NCI-H2171 treated with DMSO at 0.1 percent for 48 hours (cell line): Measurements from ENCODE around the gene PLOD3.
A peak's percentile ranks its signal among the peaks of the same experiment; 100 is the strongest.

ENCODE experiments used
- DNase-seq: peaks from one replicate; lab custom pipeline; 2025; lab: John Stamatoyannopoulos, UW

Gene PLOD3

DNA sequence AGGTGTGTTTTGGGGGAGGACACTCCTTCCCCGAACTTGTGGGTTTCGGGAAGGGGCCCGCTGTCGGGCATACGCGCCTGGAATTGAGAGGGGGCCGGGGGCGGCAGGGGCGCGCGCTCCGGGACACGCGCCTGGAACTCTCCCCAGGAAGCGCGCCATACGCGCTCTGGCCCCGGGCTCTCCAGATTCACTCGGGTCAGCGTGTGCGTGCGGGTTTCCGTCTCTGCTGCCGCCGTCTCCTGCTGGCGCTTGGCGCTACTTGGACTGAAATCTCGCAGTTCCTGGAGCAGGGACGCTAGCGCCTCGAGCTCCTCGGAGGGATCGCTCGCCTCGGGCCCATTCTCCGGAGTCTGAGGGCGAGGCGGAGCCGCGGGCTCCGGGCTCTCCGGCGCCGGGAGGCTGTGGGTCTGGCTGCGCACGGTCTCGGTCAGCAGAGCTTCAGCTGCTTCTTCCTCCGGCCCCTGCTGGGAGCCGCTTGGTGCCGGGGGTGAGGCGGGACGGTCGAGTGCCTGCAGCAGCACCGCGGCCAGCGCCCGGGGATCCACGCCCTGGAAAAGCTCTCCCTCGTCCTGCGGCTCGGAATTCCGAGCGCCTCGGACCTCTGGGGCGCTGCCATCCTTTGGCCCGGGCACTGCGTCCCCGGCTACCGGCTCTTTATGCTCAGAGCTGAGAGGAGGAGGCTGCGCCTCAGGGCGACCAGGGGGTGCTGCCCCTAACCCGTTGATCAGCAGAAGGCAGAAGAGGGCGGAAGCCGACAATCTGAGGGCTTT is 53.1 kb downstream of the PLOD3 start:
- DNase-seq, result peak; percentile 14

DNA sequence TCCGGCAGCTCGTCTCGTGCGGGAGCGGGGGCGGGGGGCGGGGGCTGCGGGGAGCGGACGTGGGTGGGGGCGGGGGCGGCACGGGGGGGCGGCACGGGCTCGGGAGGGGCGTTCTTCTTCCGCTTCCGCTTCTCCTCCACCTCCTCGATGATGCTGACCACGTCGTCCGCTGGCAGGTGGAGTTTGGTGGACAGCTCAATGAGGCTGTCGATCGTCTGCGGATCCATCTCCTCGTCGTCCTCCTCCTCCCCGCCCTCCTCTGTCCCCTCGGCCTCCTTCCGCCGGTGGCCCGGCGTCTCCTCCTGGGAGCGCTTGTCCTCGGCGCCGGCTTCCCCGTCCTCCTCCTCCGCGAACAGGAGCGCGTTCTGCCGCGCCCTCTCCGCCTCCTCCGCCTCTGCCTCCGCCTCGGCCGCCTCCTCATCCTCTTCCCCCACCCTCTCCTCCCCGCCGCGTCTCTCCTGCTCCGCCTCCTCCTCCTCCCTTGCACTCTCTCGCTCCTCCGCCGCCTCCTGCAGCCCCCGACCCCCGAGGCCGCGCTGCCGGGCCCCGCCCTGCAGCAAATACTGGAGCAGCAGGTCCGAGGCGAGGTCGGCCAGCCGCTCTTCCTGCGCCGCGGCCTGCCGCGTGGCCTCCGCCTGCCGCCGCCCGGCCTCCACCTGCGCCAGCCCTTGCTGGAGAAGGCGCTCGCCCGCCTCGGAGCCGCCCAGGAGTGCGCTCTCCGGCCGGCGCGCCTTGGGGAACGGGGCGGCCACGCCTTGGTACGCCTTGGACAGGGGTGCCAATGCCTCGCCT is 53.9 kb downstream of the PLOD3 start:
- DNase-seq, result peak; percentile 60

DNA sequence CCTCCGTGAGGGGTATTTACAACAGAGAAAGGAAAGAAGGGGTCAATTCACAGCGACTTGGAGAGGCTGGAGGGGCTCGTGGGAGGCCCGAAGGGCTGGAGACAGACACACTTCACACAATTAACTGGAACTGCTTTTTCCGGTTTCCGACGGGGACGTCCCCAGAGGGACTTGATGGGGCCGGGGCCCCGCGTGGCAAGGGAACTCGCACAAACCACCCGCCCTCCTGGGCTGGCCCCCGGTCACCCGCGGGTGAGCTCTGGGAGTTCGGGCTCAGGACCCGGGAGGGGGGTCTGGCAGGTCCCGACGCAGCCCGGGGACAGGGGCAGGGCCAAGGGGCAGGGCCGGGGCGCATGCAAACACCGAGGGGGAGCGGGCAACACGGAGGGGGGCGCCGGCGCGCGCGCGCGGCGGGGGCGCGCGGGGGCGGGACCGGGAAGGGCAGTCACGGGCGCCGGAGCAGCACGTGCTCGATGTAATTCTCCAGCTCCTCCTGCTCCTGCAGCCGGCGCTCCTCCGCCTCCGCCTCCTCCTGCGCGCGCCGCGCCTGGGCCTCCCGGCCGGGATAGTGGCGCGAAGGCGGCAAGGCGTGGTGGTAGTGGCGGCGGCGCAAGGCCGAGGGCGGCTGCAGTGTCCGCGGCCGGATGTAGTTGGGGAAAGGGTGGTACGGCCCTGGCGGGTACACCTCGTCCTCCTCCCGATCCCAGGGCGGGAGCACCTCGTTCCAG is 54.7 kb downstream of the PLOD3 start:
- DNase-seq, result peak; percentile 66

DNA sequence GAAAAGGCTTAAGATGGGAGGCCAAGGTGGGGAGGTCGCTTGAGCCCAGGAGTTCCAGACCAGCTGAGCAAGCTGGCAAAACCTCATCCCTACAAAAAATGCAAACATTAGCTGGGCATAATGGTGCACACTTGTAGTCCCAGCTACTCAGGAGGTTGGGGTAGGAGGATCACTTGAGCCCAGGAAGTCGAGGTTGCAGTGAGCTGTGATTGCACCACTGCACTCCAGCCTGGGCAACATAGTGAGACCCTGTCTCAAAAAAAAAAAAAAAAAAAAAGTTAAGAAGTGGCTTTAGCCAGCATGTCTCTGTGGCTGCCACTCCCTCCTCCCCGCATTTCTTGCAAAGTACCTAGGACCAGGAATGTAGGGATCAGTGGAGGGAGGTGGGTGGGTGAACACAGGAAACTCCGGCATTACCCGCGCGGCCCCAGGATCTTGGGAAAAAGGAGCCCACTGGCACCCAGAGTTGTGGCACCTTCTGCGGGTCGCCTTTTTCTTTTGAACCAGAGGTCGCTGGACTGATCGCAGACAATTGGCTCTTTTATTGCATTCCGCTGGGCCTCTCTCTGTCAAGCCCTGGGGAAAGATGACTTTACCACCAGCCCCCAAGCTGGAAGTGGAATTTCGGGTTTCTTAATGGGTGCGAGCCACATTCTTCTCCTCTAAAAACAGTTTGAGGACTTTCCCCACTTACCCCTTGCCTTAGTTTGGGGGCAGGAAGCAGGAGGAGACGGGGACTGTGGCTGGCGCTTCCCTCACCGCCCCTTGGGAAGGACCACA is 55.5 kb downstream of the PLOD3 start:
- DNase-seq, result no peak

DNA sequence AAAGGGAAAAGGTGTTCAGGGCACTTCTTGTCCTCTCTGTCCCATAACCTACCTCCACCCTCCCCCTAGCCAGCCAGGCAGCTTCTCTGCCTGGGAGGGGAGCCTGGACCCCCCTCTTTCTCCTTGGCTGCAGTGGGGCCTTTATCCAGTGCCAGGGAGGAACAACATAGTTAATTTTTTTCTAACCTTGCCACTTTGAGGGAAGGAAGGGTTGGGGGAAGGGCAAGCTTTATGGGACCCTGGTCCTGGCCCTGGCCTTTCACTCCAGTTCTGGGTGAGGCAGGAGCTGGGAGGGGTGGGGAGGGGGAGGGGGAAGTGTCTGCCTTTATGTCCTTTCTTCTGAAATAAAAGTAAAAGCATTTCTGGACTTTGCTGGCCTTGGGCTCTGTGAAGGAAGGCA is 56.5 kb downstream of the PLOD3 start:
- no peak for DNase-seq

DNA sequence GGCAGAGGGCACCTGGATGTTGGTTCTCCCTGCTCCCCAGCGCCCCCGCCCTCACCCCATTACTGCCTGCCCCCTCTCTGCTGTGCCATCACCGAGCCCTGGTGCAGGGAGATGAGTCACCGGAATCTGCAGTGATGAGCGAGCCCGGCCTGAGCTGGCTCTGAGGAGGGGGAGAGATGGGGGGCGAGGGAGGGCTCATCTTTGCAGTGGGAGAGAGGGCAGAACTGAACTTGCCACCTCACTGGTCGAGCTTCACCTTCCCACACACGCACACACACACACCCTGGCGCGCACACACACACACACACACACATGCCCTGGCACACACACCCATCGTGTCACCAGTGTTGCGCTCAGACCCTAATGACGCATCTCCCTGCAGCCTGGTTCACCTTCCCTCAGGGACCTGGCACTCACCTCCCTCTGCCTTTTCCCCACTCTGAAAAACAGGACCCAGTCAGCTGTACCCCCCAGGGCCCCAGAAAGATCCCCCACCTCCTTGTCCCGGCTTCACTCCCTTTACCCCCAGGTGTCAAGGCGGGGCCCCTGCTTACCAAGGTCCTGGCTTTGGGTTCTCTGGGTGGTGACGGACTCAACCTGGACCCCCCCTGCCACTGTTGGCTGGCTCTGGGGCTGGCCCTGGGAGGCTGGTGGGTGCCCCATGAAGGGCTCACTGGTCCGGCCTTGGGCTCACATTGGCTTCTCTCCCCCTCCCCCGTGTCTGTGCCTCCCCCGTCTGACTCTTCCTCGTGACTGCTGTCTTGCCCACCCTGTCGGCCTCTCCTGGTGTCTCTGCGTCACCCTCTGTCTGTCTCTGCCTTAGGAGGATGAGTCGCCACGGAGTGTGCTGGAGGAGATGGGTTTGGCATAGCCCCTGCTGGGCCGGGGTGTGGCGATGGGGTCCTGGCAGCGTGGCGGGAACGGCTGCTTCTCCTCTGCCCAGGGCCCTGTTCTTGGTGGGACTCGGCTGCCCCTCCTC is 57.4 kb downstream of the PLOD3 start:
- DNase-seq, result no peak

DNA sequence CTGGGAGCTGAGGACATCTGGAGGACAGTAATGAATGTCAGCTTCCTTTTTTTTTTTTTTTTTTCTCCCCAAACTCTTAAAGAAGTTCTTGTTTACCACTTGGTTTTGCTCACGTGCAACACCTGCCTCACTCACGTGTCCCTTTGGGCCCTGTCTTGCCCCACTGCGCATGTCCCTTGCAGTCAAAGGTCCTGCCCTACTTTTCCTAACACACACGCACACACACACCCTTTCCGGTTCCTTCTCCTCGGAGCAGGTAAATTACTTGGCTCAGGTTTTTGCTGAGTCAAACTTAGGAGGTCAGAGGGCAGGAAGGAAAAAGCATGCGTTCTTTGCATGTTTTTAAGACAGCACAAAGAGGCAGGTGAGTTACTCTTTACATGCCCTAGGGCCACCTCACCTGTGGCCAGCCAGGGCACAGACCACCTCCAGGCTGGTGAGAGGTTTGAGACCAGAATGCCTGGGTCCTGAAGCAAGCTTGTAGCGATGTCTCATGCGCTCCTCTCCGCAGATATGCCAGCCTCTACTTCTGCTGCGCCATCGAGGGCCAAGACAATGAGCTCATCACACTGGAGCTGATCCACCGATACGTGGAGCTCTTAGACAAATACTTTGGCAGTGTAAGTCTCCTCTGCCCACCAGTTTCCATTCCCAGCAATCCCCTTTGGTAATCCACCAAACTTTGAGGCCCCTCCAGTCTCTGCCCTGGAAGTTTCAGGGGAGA is 60.4 kb downstream of the PLOD3 start:
- DNase-seq, result no peak

DNA sequence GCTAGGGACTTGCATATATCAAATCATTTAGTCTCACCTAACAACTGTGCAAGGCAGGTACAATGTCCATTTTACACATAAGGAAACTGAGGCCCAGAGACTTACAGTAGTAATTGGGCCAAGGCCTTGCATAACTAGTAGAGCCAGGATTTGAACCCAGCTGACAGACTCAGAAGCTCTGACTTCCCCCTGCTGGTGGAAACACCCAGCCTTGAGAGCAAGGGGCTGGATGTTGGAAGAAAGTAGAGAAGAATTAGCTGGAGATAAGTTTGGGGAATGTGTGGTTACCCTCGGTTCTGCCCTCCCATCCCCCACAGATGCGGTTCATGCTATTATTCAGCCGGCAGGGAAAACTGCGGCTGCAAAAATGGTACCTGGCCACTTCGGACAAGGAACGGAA is 61.1 kb downstream of the PLOD3 start:
- no peak for DNase-seq
